GM12878 (cell line): ENCODE results near the gene EIF5.

Experiments
- MTA2 ChIP-seq: fragments of 450-650 bp; IDR thresholded peaks from 2 replicates; pipeline ENCODE4 v1.6.1; 2016; ENCODE audit warnings: low read depth, mild to moderate bottlenecking, moderate library complexity
- POLR2A ChIP-seq: IDR thresholded peaks from 2 replicates; pipeline ENCODE4 v1.6.1; 2011; ENCODE audit warnings: low read depth, mild to moderate bottlenecking, low read length
- TF ChIP-seq, protein P1 (sequence below): IDR thresholded peaks from 2 replicates; pipeline ENCODE4 v1.6.1; 2011; ENCODE audit warnings: low read depth, low read length, improper control_type of control experiment, borderline replicate concordance
- TF ChIP-seq, protein P2 (sequence below): fragments of 450-650 bp; IDR thresholded peaks from 2 replicates; pipeline ENCODE4 v1.6.1; 2017; ENCODE audit warnings: mild to moderate bottlenecking
- TF ChIP-seq, protein P3 (sequence below): fragments of 450-650 bp; IDR thresholded peaks from 2 replicates; pipeline ENCODE4 v1.6.1; 2017; ENCODE audit warnings: antibody characterized with exemption, mild to moderate bottlenecking, moderate library complexity
- TF ChIP-seq, protein P4 (sequence below): fragments of 450-650 bp; IDR thresholded peaks from 2 replicates; pipeline ENCODE4 v1.6.1; 2017; ENCODE audit warnings: mild to moderate bottlenecking, low read depth, inconsistent platforms; ENCODE audit not compliant: poor library complexity, severe bottlenecking

DNA sequence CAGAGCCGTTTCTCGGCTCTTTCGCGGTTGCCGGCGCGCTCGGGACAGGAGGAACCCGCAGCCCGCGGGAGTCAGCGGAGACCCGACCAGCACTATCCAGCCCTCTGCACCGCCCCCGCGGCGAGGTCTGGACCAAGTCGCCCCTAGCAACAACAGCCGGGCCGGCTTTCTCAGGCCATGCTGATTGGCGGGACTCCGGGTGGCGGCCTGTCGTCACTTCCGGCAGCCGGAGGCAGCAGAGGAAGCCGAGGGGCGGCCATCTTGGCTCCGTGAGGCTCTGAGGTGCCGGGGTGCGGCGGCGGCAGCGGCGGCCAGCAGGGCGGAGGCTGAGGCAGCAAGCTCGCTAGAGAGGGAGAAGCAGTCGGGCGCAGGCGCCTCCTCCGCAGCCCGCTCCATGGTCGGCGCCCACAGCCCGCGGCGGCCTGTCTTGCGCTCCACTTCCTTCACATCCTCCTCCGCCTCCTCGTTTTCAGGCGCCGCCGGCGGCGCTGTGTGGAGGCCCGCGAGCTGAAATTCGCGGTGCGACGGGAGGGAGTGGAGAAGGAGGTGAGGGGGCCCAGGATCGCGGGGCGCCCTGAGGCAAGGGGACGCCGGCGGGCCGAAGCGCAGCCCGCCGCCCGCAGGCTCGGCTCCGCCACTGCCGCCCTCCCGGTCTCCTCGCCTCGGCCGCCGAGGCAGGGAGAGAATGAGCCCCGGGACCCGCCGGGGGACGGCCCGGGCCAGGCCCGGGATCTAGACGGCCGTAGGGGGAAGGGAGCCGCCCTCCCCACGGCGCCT is 51.3 kb downstream of the EIF5 start, which contains the start of gene MARK3:
- peak; percentile 96 for TF ChIP-seq POLR2A
- TF ChIP-seq, protein P1, sequence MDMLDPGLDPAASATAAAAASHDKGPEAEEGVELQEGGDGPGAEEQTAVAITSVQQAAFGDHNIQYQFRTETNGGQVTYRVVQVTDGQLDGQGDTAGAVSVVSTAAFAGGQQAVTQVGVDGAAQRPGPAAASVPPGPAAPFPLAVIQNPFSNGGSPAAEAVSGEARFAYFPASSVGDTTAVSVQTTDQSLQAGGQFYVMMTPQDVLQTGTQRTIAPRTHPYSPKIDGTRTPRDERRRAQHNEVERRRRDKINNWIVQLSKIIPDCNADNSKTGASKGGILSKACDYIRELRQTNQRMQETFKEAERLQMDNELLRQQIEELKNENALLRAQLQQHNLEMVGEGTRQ = no peak
- no peak for TF ChIP-seq MTA2
- TF ChIP-seq, protein P2, sequence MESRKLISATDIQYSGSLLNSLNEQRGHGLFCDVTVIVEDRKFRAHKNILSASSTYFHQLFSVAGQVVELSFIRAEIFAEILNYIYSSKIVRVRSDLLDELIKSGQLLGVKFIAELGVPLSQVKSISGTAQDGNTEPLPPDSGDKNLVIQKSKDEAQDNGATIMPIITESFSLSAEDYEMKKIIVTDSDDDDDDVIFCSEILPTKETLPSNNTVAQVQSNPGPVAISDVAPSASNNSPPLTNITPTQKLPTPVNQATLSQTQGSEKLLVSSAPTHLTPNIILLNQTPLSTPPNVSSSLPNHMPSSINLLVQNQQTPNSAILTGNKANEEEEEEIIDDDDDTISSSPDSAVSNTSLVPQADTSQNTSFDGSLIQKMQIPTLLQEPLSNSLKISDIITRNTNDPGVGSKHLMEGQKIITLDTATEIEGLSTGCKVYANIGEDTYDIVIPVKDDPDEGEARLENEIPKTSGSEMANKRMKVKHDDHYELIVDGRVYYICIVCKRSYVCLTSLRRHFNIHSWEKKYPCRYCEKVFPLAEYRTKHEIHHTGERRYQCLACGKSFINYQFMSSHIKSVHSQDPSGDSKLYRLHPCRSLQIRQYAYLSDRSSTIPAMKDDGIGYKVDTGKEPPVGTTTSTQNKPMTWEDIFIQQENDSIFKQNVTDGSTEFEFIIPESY = no peak
- TF ChIP-seq, protein P3, sequence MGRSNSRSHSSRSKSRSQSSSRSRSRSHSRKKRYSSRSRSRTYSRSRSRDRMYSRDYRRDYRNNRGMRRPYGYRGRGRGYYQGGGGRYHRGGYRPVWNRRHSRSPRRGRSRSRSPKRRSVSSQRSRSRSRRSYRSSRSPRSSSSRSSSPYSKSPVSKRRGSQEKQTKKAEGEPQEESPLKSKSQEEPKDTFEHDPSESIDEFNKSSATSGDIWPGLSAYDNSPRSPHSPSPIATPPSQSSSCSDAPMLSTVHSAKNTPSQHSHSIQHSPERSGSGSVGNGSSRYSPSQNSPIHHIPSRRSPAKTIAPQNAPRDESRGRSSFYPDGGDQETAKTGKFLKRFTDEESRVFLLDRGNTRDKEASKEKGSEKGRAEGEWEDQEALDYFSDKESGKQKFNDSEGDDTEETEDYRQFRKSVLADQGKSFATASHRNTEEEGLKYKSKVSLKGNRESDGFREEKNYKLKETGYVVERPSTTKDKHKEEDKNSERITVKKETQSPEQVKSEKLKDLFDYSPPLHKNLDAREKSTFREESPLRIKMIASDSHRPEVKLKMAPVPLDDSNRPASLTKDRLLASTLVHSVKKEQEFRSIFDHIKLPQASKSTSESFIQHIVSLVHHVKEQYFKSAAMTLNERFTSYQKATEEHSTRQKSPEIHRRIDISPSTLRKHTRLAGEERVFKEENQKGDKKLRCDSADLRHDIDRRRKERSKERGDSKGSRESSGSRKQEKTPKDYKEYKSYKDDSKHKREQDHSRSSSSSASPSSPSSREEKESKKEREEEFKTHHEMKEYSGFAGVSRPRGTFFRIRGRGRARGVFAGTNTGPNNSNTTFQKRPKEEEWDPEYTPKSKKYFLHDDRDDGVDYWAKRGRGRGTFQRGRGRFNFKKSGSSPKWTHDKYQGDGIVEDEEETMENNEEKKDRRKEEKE = no peak
- TF ChIP-seq, protein P4, sequence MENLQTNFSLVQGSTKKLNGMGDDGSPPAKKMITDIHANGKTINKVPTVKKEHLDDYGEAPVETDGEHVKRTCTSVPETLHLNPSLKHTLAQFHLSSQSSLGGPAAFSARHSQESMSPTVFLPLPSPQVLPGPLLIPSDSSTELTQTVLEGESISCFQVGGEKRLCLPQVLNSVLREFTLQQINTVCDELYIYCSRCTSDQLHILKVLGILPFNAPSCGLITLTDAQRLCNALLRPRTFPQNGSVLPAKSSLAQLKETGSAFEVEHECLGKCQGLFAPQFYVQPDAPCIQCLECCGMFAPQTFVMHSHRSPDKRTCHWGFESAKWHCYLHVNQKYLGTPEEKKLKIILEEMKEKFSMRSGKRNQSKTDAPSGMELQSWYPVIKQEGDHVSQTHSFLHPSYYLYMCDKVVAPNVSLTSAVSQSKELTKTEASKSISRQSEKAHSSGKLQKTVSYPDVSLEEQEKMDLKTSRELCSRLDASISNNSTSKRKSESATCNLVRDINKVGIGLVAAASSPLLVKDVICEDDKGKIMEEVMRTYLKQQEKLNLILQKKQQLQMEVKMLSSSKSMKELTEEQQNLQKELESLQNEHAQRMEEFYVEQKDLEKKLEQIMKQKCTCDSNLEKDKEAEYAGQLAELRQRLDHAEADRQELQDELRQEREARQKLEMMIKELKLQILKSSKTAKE = no peak
